GM12878 (cell line): ENCODE results near the gene KCNK7. TPM values are rescaled to one million over a fixed set of nuclear protein-coding genes. Genes with fewer than 3 reads are reported as not detected.

Experiments
- ATAC-seq: fragments of 200-7000 bp; cut with Tn5 transposase; 3 replicates; pipeline ENCODE4 v1.9.1; 2020; ENCODE audit warnings: mild to moderate bottlenecking, moderate library complexity
- BruUV-seq: library from RNA; stranded (reverse); fragments of 400-500 nt; replicated peaks from 2 replicates; lab custom pipeline; 2021; lab: Mats Ljungman, UMichigan
- CTCF ChIA-PET: fragments of 300-600 bp; sonication (Branson Sonifier 250); formaldehyde crosslinking; extraction: SDS; loops from one replicate; lab custom pipeline; 2021; ENCODE audit warnings: inconsistent platforms; lab: Yijun Ruan, JAX
- POLR2A ChIA-PET: fragments of 350-600 bp; formaldehyde crosslinking; extraction: SDS; loops from one replicate; lab custom pipeline; 2021; ENCODE audit warnings: inconsistent platforms; lab: Charles Lee
- RAD21 ChIA-PET: fragments of 300-600 bp; sonication (Branson Sonifier 250); formaldehyde crosslinking; loops from one replicate; lab custom pipeline; 2023; ENCODE audit warnings: antibody characterized with exemption; ENCODE audit not compliant: unreplicated experiment; lab: Charles Lee
- SMC1A ChIA-PET: fragments of 300-600 bp; sonication (Branson Sonifier 250); formaldehyde crosslinking; loops from one replicate; lab custom pipeline; 2023; ENCODE audit not compliant: unreplicated experiment, uncharacterized antibody; lab: Charles Lee
- DNase-seq: peaks from one replicate; pipeline ENCODE4 v3.0.0-alpha.2; 2011; ENCODE audit warnings: low read depth, low spot score
- FAIRE-seq: peaks from 3 replicates; lab custom pipeline; 2011; peaks lifted over from hg19 to GRCh38; lab: Jason Lieb, UNC
- H2AFZ ChIP-seq: 2 replicates; pipeline ENCODE4 v1.6.0; 2011; ENCODE audit warnings: low read depth, low read length, control low read depth; ENCODE audit not compliant: control insufficient read depth
- H3K27ac ChIP-seq: 2 replicates; pipeline ENCODE4 v1.5.1; 2011; ENCODE audit warnings: control low read depth; ENCODE audit not compliant: control insufficient read depth, insufficient read depth
- H3K27me3 ChIP-seq, 2 experiments: replicated peaks in 1 of 2; 2 replicates each; pipeline versions ENCODE4 v1.6.0 to v1.6.1; 2011; ENCODE audit warnings: low read length in 1 of 2; ENCODE audit not compliant: control insufficient read depth in 2 of 2, insufficient read depth in 2 of 2
- H3K36me3 ChIP-seq, 2 experiments: 2 replicates each; pipeline ENCODE4 v1.5.1; 2011; ENCODE audit warnings: low read length in 1 of 2; ENCODE audit not compliant: control insufficient read depth in 2 of 2, insufficient read depth in 2 of 2
- H3K4me1 ChIP-seq: 2 replicates; pipeline ENCODE4 v1.6.1; 2011; ENCODE audit warnings: mild to moderate bottlenecking, low read length, moderate library complexity, mixed read lengths; ENCODE audit not compliant: control insufficient read depth, insufficient read depth
- H3K4me2 ChIP-seq: 2 replicates; pipeline ENCODE4 v1.6.0; 2011; ENCODE audit warnings: control low read depth; ENCODE audit not compliant: control insufficient read depth, insufficient read depth
- H3K4me3 ChIP-seq: fragments of 200-600 bp; sonication (generic); 2 replicates; pipeline ENCODE4 v1.5.1; 2016
- H3K79me2 ChIP-seq: 2 replicates; pipeline ENCODE4 v1.6.0; 2011; ENCODE audit warnings: low read length; ENCODE audit not compliant: control insufficient read depth, insufficient read depth
- H3K9ac ChIP-seq: 2 replicates; pipeline ENCODE4 v1.8.0; 2011; ENCODE audit warnings: low read length, control low read depth, mixed read lengths; ENCODE audit not compliant: control insufficient read depth, insufficient read depth
- H3K9me3 ChIP-seq: replicated peaks from 3 replicates; pipeline ENCODE4 v1.5.1; 2011; ENCODE audit warnings: mild to moderate bottlenecking, low read length; ENCODE audit not compliant: control insufficient read depth, insufficient read depth
- H4K20me1 ChIP-seq: 2 replicates; pipeline ENCODE4 v1.6.0; 2011; ENCODE audit not compliant: control insufficient read depth, insufficient read depth
- CHD4 ChIP-seq: fragments of 200-600 bp; sonication (generic); IDR thresholded peaks from 2 replicates; pipeline ENCODE4 v1.6.1; 2016; ENCODE audit warnings: mild to moderate bottlenecking
- JUND ChIP-seq: IDR thresholded peaks from 2 replicates; pipeline ENCODE4 v1.6.1; 2012; ENCODE audit warnings: low read depth, mild to moderate bottlenecking, low read length, improper control_type of control experiment, moderate library complexity
- SUZ12 ChIP-seq: fragments of 200-600 bp; sonication (generic); IDR thresholded peaks from one replicate; pipeline ENCODE4 v1.6.1; 2018; ENCODE audit warnings: antibody characterized with exemption, mild to moderate bottlenecking; ENCODE audit not compliant: unreplicated experiment
- WGBS: methylation state at CpG from one replicate; pipeline ENCODE4 v1.1.6; 2016; ENCODE audit warnings: low lambda C conversion rate; ENCODE audit not compliant: insufficient replicate concordance, insufficient coverage; ENCODE audit errors: missing lambda C conversion rate; 5-methylcytosine and 5-hydroxymethylcytosine counted together
- in situ Hi-C: fragments of 300-500 bp; cut with MboI; formaldehyde crosslinking; loops from 9 replicates; pipeline ENCODE4 v1.14.3; 2018; ENCODE audit warnings: mixed read lengths
- intact Hi-C: fragments of 100-400 bp; cut with micrococcal nuclease; formaldehyde crosslinking; loops from one replicate; pipeline ENCODE4 v1.14.2; 2022; ENCODE audit not compliant: unreplicated experiment
- polyA plus RNA-seq, 11 experiments: library from polyadenylated mRNA; depleted of rRNA in 4 of 11; unstranded in 6 of 11; stranded (reverse) in 5 of 11; fragments of >200 nt; fragmentation: Nextera tagmentation in 4 of 11; fragmentation: Illumina TruSeq in 1 of 11; extraction: Ambion mirVana in 4 of 11; extraction: Trizol in 1 of 11; gene quantifications; 1 replicate in 1 of 11; 2 replicates in 10 of 11; pipeline versions ENCODE4 v1.2.1 to v1.2.3, GENCODE V29; 2011 to 2016; ENCODE audit warnings: inconsistent platforms in 2 of 11, missing spikeins in 2 of 11, low read depth in 1 of 11
- total RNA-seq, 4 experiments: library from RNA; depleted of rRNA in 3 of 4; stranded (reverse); fragments of >200 nt in 3 of 4; fragmentation: Illumina TruSeq in 1 of 4; extraction: Trizol in 1 of 4; gene quantifications; 2 replicates each; pipeline versions ENCODE4 v1.2.1 to v1.2.3, GENCODE V29; 2013 to 2021

KCNK7 gene
- total and polyA plus RNA-seq, 10 of the 15 experiments (the other 5 are each of a cell fraction or from before 2014, with no cell fraction given), result 0.11 to 0.54 (median 0.23) TPM; not detected in 7

GRCh38 chr11:65593518-65594414 is 1.8 kb downstream of the KCNK7 start (continued):
- TF ChIP-seq SUZ12, result no peak

- intact Hi-C loops, result no loop called here
- Histone ChIP-seq H3K9ac (no peak overlapping the region), H3K36me3 (peaks cover 0 to 2% of the 10 kb centered on the region in 2 experiments; a peak in 3 of 4 replicates), H3K27ac (no peak overlapping the region), H2AFZ (no peak overlapping the region), H3K4me3 (no peak overlapping the region), H4K20me1 (no peaks in the 10 kb centered on the region)
- SMC1A ChIA-PET, result interaction anchor here (1.3 to 2.3 kb wide), 8 partner anchors 11 to 124 kb away, joined by 3 to 18 read pairs (median 6); partner anchors contain the start of genes EHBP1L1, FAM89B and PCNX3
- 86% methylated on average over 22 of the region's 22 CpGs for WGBS
- CTCF ChIA-PET, result interaction anchor here (1.1 to 3.3 kb wide), 11 partner anchors 10 to 367 kb away, joined by 3 to 39 read pairs (median 10); partner anchors contain the start of genes EHBP1L1, FAM89B, PCNX3 and ZNRD2
- POLR2A ChIA-PET, result interaction anchor here (0.7 to 2.2 kb wide), 5 partner anchors 12 to 45 kb away, joined by 3 to 12 read pairs (median 4); partner anchors contain the start of genes FAM89B and SIPA1
- TF ChIP-seq JUND (no peak), CHD4 (no peak)
- TF ChIP-seq, all 136 proteins: peak for 0
- Histone ChIP-seq H3K79me2 (peaks cover 5% of the 10 kb centered on the region), H3K9me3 (no peaks in the 10 kb centered on the region), H3K27me3 (no peaks in the 10 kb centered on the region), H3K4me2 (no peak overlapping the region), H3K4me1 (peaks cover 19% of the 10 kb centered on the region)
- DNase-seq, result no peak
- no TSS peak for BruUV-seq
- in situ Hi-C loops, result no loop called here
- no peak for ATAC-seq
- FAIRE-seq, result no peak
- RAD21 ChIA-PET, result interaction anchor here (1.0 to 2.8 kb wide), 6 partner anchors 17 to 52 kb away, joined by 3 to 18 read pairs (median 9); partner anchors contain the start of genes EHBP1L1, FAM89B, MAP3K11 and SIPA1
Observed at GRCh38 chr11:65592858-65593517, 2.6 kb downstream of the KCNK7 start.
